Left lung (tissue), 10 donors: ENCODE data around the gene JMJD1C. TPM values are rescaled to one million over a fixed set of nuclear protein-coding genes. Genes with fewer than 3 reads are reported as not detected.

Source experiments
- ATAC-seq: fragments of 200-7000 bp; cut with Tn5 transposase; one replicate; pipeline ENCODE4 v1.9.1; 2020; ENCODE audit warnings: moderate library complexity
- DNase-seq, 4 donors: peaks; one replicate each; pipeline ENCODE4 v3.0.0-alpha.2; 2013 to 2020
- H3K27ac ChIP-seq, 2 donors: fragments of 200-600 bp; sonication (generic) in 1 of 2; one replicate each; pipeline versions ENCODE4 v1.5.0 to v1.8.0; 2020 to 2021
- H3K27me3 ChIP-seq, 2 donors: fragments of 200-600 bp; sonication (generic) in 1 of 2; one replicate each; pipeline versions ENCODE4 v1.5.0 to v1.8.0; 2020 to 2021
- H3K36me3 ChIP-seq, 2 donors: fragments of 200-600 bp; sonication (generic) in 1 of 2; one replicate each; pipeline versions ENCODE4 v1.5.0 to v1.8.0; 2020 to 2021
- H3K4me1 ChIP-seq, 2 donors: fragments of 200-600 bp; one replicate each; pipeline ENCODE4 v1.8.0; 2021
- H3K4me3 ChIP-seq, 2 donors: fragments of 200-600 bp; sonication (generic) in 1 of 2; one replicate each; pipeline versions ENCODE4 v1.5.0 to v1.8.0; 2020 to 2021; ENCODE audit warnings: mild to moderate bottlenecking in 1 of 2
- H3K9me3 ChIP-seq, 2 donors: fragments of 200-600 bp; sonication (generic) in 1 of 2; one replicate each; pipeline versions ENCODE4 v1.5.0 to v1.8.0; 2020 to 2021
- CTCF ChIP-seq, 2 donors: fragments of 200-600 bp; sonication (generic) in 1 of 2; IDR thresholded peaks; one replicate each; pipeline versions ENCODE4 v1.5.0 to v1.8.0; 2021; ENCODE audit warnings: antibody characterized with exemption in 2 of 2
- intact Hi-C, 2 donors: fragments of 100-400 bp; cut with DNase I; formaldehyde crosslinking; loops; one replicate each; pipeline versions ENCODE4 v1.11.2 to v1.14.2; 2022
- polyA plus RNA-seq, 6 donors: library from polyadenylated mRNA; unstranded; fragments of 120-200 nt; gene quantifications; one replicate each; pipeline ENCODE4 v1.2.1, GENCODE V29; 2013; ENCODE audit not compliant: insufficient read length in 6 of 6
- total RNA-seq, 2 donors: library from RNA; stranded (reverse); fragmentation: NEBNext Ultra II Directional; extraction: Animal tissue kit (Norgen Biotek cat#: 25700); gene quantifications; one replicate each; pipeline ENCODE4 v1.2.1, GENCODE V29; 2021
- donor health status: DM: no; HTN: yes; CAD: no.
- donor health status: DM: no; HTN: no; CAD: no.

Gene JMJD1C
- total and polyA plus RNA-seq, 8 donors, result 68.0 to 130 (median 98.6) TPM

GRCh38 chr10:63390521-63390920 is 75.3 kb downstream of the JMJD1C start:
- peaks cover 0 to 3% of the 10 kb centered on the region in 2 donors for H3K9me3 ChIP-seq
- no peak for DNase-seq
- intact Hi-C loops, result no loop called here
- H3K4me1 ChIP-seq, result peaks cover 0 to 23% of the 10 kb centered on the region in 2 donors
- TF ChIP-seq CTCF (IDR thresholded peaks at IDR 0.05), result no peak
- no peak overlapping the region for H3K27ac ChIP-seq
- no peaks in the 10 kb centered on the region for H3K36me3 ChIP-seq
- H3K4me3 ChIP-seq, result no peak overlapping the region
- ATAC-seq, result no peak
- H3K27me3 ChIP-seq, result no peaks in the 10 kb centered on the region

GRCh38 chr10:63388421-63389031 is 77.3 kb downstream of the JMJD1C start:
- H3K27me3 ChIP-seq, result no peaks in the 10 kb centered on the region
- H3K9me3 ChIP-seq, result peaks cover 0 to 3% of the 10 kb centered on the region in 2 donors
- H3K4me3 ChIP-seq, result peak overlapping the region in 1 of 2 donors; percentile 4
- intact Hi-C loops, result no loop called here
- no peaks in the 10 kb centered on the region for H3K36me3 ChIP-seq
- no peak for TF ChIP-seq CTCF (IDR thresholded peaks at IDR 0.05)
- H3K27ac ChIP-seq, result peak overlapping the region in 1 of 2 donors; percentile 24
- peaks cover 0 to 31% of the 10 kb centered on the region in 2 donors for H3K4me1 ChIP-seq
- DNase-seq (no peak), ATAC-seq (peak; percentile 47)

GRCh38 chr10:63385254-63385653 is 80.5 kb downstream of the JMJD1C start:
- ATAC-seq, result no peak
- H3K27ac ChIP-seq, result no peak overlapping the region
- H3K9me3 ChIP-seq, result no peaks in the 10 kb centered on the region
- no peaks in the 10 kb centered on the region for H3K27me3 ChIP-seq
- intact Hi-C loops, result no loop called here
- DNase-seq, result no peak
- H3K4me3 ChIP-seq, result no peak overlapping the region
- no peak for TF ChIP-seq CTCF (IDR thresholded peaks at IDR 0.05)
- peaks cover 0 to under 1% of the 10 kb centered on the region in 2 donors for H3K36me3 ChIP-seq
- H3K4me1 ChIP-seq, result peaks cover 0 to 20% of the 10 kb centered on the region in 2 donors

- Histone ChIP-seq H3K27ac (peak overlapping the region in 1 of 2 donors; percentile 6), H3K4me1 (peaks cover 0 to 20% of the 10 kb centered on the region in 2 donors), H3K27me3 (no peaks in the 10 kb centered on the region), H3K36me3 (peaks cover 0 to 5% of the 10 kb centered on the region in 2 donors), H3K4me3 (no peak overlapping the region), H3K9me3 (no peaks in the 10 kb centered on the region)
- no peak for TF ChIP-seq CTCF (IDR thresholded peaks at IDR 0.05)
- DNase-seq (peak in 1 of 4 donors; percentile 5), ATAC-seq (no peak)
- intact Hi-C loops, result no loop called here
These were observed 81.1 kb downstream of the JMJD1C start for GRCh38 chr10:63384675-63385074.

GRCh38 chr10:63384001-63384400 is 81.8 kb downstream of the JMJD1C start:
- Histone ChIP-seq H3K27ac (no peak overlapping the region), H3K4me3 (no peak overlapping the region), H3K4me1 (peaks cover 0 to 17% of the 10 kb centered on the region in 2 donors), H3K36me3 (peaks cover 0 to 5% of the 10 kb centered on the region in 2 donors), H3K27me3 (no peaks in the 10 kb centered on the region), H3K9me3 (no peaks in the 10 kb centered on the region)
- intact Hi-C loops, result no loop called here
- no peak for TF ChIP-seq CTCF (IDR thresholded peaks at IDR 0.05)
- no peak for ATAC-seq
- no peak for DNase-seq
